Fibroblast of villous mesenchyme (primary cell): ENCODE results near the gene HHATL. TPM values are rescaled to one million over a fixed set of nuclear protein-coding genes. Genes with fewer than 3 reads are reported as not detected.

Experiments
- DNase-seq: peaks from one replicate; pipeline ENCODE4 v3.0.0-alpha.2; 2010; ENCODE audit warnings: low read depth
- H3K4me3 ChIP-seq: 2 replicates; pipeline ENCODE4 v1.5.1; 2011; ENCODE audit warnings: low read depth, mild to moderate bottlenecking, low read length
- CTCF ChIP-seq: IDR thresholded peaks from 2 replicates; pipeline ENCODE4 v1.5.1; 2012; ENCODE audit warnings: low read depth, mild to moderate bottlenecking, low read length; ENCODE audit not compliant: insufficient read depth
- total RNA-seq: library from RNA; depleted of rRNA; stranded (reverse); fragments of >200 nt; gene quantifications from 2 replicates; pipeline ENCODE4 v1.2.3, GENCODE V29; 2012

The HHATL gene
- total RNA-seq, 1 donor = not detected

- no peak for DNase-seq
- no peak overlapping the region for H3K4me3 ChIP-seq
- no peak for TF ChIP-seq CTCF
These were observed 5.1 kb downstream of the HHATL start for GRCh38 chr3:42697289-42698051.

- H3K4me3 ChIP-seq = no peak overlapping the region
- TF ChIP-seq CTCF = no peak
- no peak for DNase-seq
These were observed 6.0 kb downstream of the HHATL start for GRCh38 chr3:42696356-42697288.

- no peak for DNase-seq
- TF ChIP-seq CTCF = no peak
- no peak overlapping the region for H3K4me3 ChIP-seq
These were observed 8.2 kb downstream of the HHATL start for GRCh38 chr3:42694366-42694765.

GRCh38 chr3:42693530-42693930 lies 9.1 kb downstream of the HHATL start:
- DNase-seq = no peak
- H3K4me3 ChIP-seq = no peak overlapping the region
- TF ChIP-seq CTCF = no peak

GRCh38 chr3:42692667-42693529 lies 9.7 kb downstream of the HHATL start:
- TF ChIP-seq CTCF = no peak

More at GRCh38 chr3:42692667-42693529, 9.7 kb downstream of the HHATL start:
- no peak for DNase-seq
- no peak overlapping the region for H3K4me3 ChIP-seq
